Measurements from ENCODE around the gene CLIP1.

DNA sequence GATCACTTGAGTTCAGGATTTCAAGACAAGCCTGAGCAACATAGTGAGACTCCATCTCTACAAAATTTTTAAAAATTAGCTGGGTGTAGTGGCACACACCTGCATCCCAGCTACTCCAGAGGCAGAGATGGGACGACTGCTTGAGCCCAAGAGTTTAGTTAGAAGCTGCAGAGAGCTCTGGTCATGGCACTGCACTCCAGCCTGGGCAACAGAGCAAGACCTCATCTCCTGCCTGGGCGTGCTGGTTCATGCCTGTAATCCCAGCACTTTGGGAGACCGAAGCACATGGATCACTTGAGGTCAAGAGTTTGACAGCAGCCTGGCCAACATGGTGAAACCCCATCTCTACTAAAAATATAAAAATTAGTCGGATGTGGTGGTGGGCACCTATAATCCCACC is 20.2 kb downstream of the CLIP1 start:
- TF ChIP-seq, protein P1, sequence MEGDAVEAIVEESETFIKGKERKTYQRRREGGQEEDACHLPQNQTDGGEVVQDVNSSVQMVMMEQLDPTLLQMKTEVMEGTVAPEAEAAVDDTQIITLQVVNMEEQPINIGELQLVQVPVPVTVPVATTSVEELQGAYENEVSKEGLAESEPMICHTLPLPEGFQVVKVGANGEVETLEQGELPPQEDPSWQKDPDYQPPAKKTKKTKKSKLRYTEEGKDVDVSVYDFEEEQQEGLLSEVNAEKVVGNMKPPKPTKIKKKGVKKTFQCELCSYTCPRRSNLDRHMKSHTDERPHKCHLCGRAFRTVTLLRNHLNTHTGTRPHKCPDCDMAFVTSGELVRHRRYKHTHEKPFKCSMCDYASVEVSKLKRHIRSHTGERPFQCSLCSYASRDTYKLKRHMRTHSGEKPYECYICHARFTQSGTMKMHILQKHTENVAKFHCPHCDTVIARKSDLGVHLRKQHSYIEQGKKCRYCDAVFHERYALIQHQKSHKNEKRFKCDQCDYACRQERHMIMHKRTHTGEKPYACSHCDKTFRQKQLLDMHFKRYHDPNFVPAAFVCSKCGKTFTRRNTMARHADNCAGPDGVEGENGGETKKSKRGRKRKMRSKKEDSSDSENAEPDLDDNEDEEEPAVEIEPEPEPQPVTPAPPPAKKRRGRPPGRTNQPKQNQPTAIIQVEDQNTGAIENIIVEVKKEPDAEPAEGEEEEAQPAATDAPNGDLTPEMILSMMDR (IDR thresholded peaks at IDR 0.05 in 4 of 5, conservative IDR thresholded peaks at IDR 0.05 in 1 of 5), result no peak
- no peak for TF ChIP-seq POLR2A (IDR thresholded peaks at IDR 0.05)

Measured in gastrocnemius medialis (tissue), 4 donors.